T-helper 2 cell treated with Interferon-gamma antibody and Interleukin-4, amounts not matched to agents 100 ng/mL and 5 ng/mL, for 36 hours (primary cell): Measurements from ENCODE around the gene TMEM131L. TPM values are rescaled to one million over a fixed set of nuclear protein-coding genes. Genes with fewer than 3 reads are reported as not detected.

Experiments used
- intact Hi-C: fragments of 100-400 bp; cut with micrococcal nuclease; formaldehyde crosslinking; loops from one replicate; pipeline ENCODE4 v1.15.1; 2023
- total RNA-seq: library from RNA; stranded (reverse); gene quantifications from 2 replicates; pipeline ENCODE4 v1.2.3, GENCODE V29; 2022

Gene TMEM131L
- total RNA-seq, 1 donor from 2014 or later: 41.9 TPM

GRCh38 chr4:153471698-153472093 lies 5.5 kb downstream of the TMEM131L start:
- intact Hi-C loops: no loop called here

DNA sequence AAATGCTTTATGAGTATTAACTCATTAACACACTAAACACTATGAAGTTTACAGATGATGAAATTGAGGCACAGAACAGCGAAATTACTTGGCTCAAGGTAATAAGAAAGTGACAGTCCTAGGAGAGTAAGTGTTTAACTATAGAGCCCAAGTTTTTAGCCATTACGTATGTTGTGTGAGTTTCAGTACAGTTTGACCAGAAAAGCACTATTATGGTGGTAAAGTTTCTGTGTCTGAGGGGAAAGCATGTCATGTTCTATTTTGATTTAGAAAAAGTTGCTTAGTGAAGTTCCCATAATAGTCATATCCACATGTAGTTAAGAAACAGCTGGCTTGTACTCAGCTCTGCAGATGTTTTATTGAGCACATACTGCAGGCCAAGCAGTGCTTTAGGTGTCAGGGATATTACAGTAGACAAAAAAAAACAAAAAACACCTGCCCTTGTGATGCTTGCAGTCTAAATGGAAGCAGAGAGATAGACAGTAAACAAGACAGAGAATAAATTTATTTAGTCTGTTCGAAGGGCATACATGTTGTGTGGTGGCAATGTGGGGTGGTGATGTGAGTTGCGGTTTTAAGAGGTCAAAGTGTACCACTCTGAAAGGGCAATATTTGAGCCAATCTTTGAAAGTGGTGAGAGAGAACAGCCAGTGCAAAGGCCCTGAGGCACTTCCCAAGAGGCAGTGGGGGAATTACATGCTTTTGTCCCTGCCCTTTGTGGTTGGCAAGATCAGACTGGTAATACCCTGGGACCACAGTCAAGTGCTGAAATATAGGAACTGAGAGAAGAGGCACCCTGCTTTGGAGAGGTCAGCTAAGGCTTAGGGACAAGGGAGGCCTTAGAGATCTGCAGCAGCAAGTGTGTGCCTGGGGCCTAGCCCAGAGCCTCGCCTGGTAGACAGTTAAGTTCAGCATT lies 6.2 kb downstream of the TMEM131L start:
- intact Hi-C loops: no loop called here

- intact Hi-C loops: no loop called here
These were observed 8.1 kb downstream of the TMEM131L start for GRCh38 chr4:153474251-153474650.

- intact Hi-C loops: no loop called here
These were observed 10.8 kb downstream of the TMEM131L start for GRCh38 chr4:153476829-153477574.

DNA sequence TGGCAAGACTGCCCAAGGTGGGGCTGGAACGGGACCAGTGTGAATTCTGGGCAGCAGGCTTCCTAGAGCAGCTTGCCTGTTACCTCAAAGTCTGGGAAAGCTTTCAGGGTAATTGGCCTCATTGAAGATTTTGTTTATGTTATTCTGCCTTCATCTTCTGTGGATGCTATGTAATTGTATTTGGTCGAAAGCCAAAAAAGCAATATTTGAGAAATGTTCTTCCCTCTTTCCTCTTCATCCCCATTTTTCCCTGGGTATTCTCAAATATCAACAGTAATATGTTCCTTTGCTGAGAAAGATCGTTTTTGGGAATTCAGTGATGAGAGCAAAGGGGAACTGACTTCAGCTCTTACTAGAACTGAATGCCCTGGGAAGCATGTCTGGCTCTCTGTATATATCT lies 12.9 kb downstream of the TMEM131L start:
- intact Hi-C loops: no loop called here

DNA sequence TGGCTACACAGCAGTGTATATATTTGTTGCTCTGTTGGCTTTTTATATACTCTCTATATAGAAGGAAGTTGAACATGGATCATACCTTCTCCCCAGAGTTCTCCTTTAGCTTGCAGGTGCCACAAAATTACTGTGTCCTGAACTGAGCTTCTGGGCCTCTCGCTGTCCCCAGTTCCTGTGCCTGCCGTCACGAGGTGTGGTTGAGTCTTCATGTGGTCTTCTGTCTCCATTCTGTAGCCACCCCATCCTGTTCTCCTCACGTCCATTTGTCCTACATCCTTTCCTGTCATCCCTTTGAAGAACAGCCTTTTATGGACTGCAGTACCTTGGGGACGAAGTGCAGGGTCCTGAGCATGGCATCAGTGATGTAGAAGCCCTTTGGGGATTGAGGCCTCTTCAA lies 14.5 kb downstream of the TMEM131L start:
- intact Hi-C loops: no loop called here

DNA sequence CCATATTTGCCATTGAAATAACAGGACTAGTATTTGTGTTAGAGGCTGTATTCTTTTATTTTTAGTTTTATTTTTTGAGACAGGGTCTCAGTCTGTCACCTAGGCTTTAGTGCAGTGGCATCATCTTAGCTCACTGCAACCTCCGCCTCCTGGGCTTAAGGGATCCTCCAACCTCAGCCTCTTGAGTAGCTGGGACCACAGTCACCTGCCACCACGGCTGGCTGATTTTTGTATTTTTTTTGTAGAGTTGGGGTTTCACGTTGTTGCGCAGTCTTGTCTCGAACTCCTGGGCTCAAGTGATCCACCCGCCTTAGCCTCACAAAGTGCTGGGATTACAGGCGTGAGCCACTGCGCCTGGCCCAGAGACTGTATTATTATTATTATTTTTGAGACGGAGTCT lies 15.3 kb downstream of the TMEM131L start:
- intact Hi-C loops: no loop called here

DNA sequence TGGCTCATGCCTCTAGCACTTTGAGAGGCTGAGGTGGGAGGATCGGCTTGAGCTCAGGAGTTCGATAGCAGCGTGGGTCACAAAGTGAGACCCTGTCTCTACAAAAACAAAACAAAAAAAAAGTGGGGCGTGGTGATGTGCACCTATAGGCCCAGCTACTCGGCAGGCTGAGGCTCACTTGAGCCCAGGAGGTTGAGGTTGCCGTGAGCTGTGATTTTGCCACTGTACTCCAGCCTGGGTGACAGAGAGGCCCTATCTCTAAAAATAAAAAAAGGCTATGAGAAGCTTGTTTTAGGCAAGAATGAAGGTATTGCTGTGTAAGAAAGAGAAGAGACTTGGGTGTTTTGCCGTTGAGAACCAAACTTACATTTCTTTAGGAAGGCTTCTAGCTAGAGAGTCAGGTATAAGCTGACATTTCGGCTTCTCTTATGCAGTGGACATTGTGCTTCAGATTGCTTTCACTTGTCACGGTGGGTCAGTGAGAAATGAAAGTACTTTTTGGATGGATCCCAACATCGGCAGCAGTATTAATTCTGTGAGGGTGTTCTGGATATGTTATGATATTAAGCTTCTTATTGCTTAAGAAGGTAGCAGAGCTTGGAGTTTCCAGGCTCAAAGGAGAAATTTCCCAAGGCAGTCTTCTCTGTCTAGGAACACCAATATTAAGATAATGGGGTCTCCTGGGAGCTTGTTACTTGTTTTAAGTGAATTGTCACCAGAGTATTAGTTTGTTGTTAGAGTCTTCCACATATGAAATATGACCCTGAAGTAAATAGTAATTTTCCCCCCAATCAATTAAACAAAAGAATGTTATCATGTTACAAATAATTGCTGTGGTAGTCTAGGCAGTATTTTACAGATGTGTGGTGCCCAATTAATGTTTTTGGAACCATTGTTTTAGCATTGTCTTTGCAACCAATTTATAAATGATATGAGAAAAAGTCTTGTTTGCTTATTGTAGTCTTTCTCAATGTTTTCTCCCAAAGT lies 17.6 kb downstream of the TMEM131L start:
- intact Hi-C loops: no loop called here

DNA sequence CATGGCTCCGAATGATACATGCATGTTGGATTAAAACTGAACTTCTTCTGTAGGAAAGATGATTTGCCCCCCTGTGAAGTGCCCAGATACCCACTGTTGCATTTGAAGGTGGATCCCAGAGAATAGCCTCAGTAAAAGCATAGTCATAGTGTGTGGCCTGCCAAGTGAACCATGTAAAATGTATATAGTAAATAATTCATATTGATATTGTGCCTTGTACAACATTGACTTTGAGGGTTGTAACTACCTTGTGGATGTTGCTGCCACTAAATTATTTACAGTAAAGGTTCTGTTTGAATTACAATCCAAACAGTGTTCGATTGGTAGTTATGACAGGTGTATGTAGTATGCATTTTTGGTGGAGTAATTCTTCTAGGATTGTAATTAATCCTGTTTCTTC lies 19.2 kb downstream of the TMEM131L start:
- intact Hi-C loops: loop anchor here (5.0 kb wide), 1 partner anchor 87 kb away; no protein-coding TSS in a partner anchor

DNA sequence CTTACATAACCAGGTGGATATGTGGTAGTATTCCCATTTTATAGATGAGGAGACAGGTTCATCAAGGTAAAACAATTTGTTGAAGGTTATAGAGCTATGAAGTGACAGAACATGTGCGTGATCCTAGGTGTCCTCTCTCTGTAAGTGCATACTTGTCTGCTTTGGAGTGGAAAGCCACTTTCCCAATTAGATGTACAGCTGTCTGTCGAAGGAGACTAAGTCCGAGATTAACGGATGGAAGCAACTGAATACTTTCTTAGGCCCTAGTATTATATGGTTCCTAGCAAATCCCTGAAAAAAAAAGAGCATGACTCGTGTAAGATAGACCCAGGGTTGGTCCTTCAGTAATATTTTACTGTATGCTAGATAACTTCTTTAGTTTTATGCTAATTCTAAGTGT lies 19.7 kb downstream of the TMEM131L start:
- intact Hi-C loops: loop anchor here (5.0 kb wide), 1 partner anchor 86 kb away; no protein-coding TSS in a partner anchor

- intact Hi-C loops: loop anchor here (5.0 kb wide), 1 partner anchor 86 kb away; no protein-coding TSS in a partner anchor
These were observed 20.4 kb downstream of the TMEM131L start for GRCh38 chr4:153486281-153487151.

- intact Hi-C loops: loop anchor here (1.0 to 5.0 kb wide), 5 partner anchors 9 to 84 kb away; no protein-coding TSS in a partner anchor
These were observed 22.1 kb downstream of the TMEM131L start for GRCh38 chr4:153488006-153488891.

- intact Hi-C loops: loop anchor here (5.0 kb wide), 1 partner anchor 82 kb away; no protein-coding TSS in a partner anchor
These were observed 23.8 kb downstream of the TMEM131L start for GRCh38 chr4:153489856-153490558.

DNA sequence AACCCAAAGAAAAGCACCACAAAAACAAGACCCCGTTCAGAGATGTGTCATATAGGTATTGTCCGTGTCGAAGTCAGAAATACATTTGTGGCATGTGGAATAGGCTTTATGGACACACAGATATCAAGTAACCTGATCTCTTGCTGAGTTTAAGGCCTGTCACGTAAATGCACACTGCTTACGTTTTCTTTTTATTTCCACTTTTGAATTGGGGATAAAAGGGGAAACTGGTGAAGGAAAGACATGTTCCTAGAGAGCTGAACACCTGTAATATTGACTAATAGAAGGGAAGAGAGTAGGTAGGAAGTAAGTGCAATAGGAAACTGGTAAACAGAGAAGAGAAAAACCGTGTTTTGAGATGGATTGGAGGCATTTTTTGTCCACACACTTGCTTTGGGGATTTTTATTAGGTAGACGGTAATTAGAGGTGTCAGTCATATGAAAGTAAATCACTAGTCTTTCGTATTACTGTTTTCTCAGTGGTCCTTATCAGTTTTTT lies 24.9 kb downstream of the TMEM131L start:
- intact Hi-C loops: no loop called here

- intact Hi-C loops: no loop called here
These were observed 28.4 kb downstream of the TMEM131L start for GRCh38 chr4:153494562-153494961.

DNA sequence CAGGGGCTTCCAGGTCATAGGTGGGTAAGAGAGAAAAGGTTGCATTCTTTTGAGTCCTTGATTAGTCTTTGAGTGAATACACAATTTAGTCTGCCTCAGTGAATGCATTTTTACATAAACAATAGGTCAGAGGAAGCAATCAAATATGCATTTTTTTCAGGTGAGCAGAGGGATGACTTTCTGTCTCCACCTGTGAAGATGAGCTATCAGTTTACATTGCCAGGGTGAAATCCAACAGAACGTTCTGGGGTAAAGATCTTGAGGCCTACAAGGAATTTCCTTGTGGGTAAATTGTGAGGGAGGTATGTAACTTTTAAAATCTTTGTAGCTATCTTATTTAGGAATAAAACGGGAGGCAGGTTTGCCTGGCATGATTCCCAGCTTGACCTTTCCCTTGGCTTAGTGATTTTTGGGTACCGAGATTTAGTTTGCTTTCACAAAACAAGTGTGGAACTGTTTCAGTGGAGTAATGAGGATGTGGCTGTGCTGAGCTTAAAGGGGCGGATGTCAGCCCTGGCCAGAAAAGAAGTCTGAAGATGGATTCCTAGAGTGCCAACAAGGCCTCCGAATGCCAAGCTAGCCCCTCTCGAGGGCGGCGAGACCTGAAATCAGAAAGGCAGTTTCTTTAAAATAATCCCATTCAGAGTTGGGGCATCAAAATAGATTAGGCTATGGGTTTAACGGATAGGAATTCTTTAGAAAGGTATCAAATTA lies 29.5 kb downstream of the TMEM131L start:
- intact Hi-C loops: no loop called here

DNA sequence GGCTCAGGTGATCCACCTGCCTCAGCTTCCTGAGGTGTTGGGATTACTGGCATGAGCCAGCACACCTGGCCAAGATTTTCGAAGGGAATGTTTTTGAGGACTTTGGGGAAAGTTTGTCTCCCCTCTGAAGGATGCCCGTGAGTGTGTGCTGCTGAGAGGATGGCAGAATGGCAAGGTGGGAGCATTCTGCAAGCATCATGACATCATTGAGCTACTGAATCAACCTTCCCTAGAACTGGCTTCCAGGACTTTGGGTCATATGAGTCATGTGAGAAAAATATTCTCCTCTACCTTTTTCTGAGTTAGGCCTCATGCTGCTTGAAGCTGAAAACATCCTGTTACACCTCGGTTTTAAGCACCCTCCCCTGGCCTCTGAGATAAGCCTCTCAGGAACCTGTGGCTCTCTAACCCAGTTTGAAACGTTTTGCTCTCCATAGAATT lies 31.0 kb downstream of the TMEM131L start:
- intact Hi-C loops: loop anchor here (1.0 kb wide), 2 partner anchors 9 to 25 kb away; no protein-coding TSS in a partner anchor
